Subcutaneous adipose tissue (tissue), 4 donors: Measurements from ENCODE around the gene DLX1. TPM values are rescaled to one million over a fixed set of nuclear protein-coding genes. Genes with fewer than 3 reads are reported as not detected.

ENCODE experiments used
- CTCF ChIP-seq: fragments of 450-650 bp; IDR thresholded peaks from one replicate; pipeline ENCODE4 v1.5.1; 2016; ENCODE audit warnings: low read depth, mild to moderate bottlenecking, control low read depth, antibody characterized with exemption, moderate library complexity
- total RNA-seq, 4 donors: library from RNA; depleted of rRNA; stranded (reverse); fragments of >200 nt; gene quantifications; one replicate each; pipeline ENCODE4 v1.1.0, GENCODE V29; 2016

The DLX1 gene
- total RNA-seq = not detected

- TF ChIP-seq CTCF = no peak
Observed at GRCh38 chr2:172085460-172086159, at the start of gene DLX1. TSS of gene DLX1 (plus strand) at chr2:172085507. CDS start at chr2:172085678, 171 bp downstream.

- TF ChIP-seq CTCF = no peak
Observed at GRCh38 chr2:172038121-172038520, 47.2 kb upstream of the DLX1 start.

GRCh38 chr2:172038604-172039003 is 46.7 kb upstream of the DLX1 start:
- no peak for TF ChIP-seq CTCF

GRCh38 chr2:172039011-172039704 is 46.1 kb upstream of the DLX1 start:
- TF ChIP-seq CTCF = no peak

- no peak for TF ChIP-seq CTCF
Observed at GRCh38 chr2:172040311-172040710, 45.0 kb upstream of the DLX1 start.

GRCh38 chr2:172046080-172046678 is 39.1 kb upstream of the DLX1 start:
- no peak for TF ChIP-seq CTCF

- TF ChIP-seq CTCF = no peak
Observed at GRCh38 chr2:172046866-172047565, 38.3 kb upstream of the DLX1 start.
